HFFc6 (cell line): Measurements from ENCODE around the gene DMBX1. TPM values are rescaled to one million over a fixed set of nuclear protein-coding genes. Genes with fewer than 3 reads are reported as not detected.

Experiments
- DNase-seq: peaks from one replicate; pipeline ENCODE4 v3.0.0-alpha.2; 2018
- H3K27ac Mint-ChIP-seq: 2 replicates; pipeline ENCODE4 v1.8.0; 2020; ENCODE audit warnings: mild to moderate bottlenecking, mixed read lengths
- H3K27me3 Mint-ChIP-seq: 2 replicates; pipeline ENCODE4 v1.8.0; 2021; ENCODE audit warnings: mild to moderate bottlenecking, moderate library complexity, mixed read lengths; ENCODE audit not compliant: insufficient read depth
- H3K36me3 Mint-ChIP-seq: 2 replicates; pipeline ENCODE4 v1.8.0; 2021; ENCODE audit warnings: low read depth, mixed read lengths
- H3K4me1 Mint-ChIP-seq: 2 replicates; pipeline ENCODE4 v1.8.0; 2020; ENCODE audit warnings: low read depth, mixed read lengths
- H3K4me3 Mint-ChIP-seq: 2 replicates; pipeline ENCODE4 v1.8.0; 2020; ENCODE audit warnings: mild to moderate bottlenecking, moderate library complexity, mixed read lengths
- H3K9me3 Mint-ChIP-seq: 2 replicates; pipeline ENCODE4 v1.8.0; 2020; ENCODE audit warnings: mild to moderate bottlenecking, mixed read lengths
- total RNA-seq, 6 experiments: library from RNA; stranded (reverse); fragmentation: NEBNext Ultra II Directional; extraction: Animal tissue kit (Norgen Biotek cat#: 25700); gene quantifications; 2 replicates in 1 of 6; 3 replicates in 5 of 6; pipeline ENCODE4 v1.2.3, GENCODE V29; 2021
- TF ChIP-seq, protein P1 (sequence below): fragments of 200-600 bp; sonication (generic); IDR thresholded peaks from 2 replicates; pipeline ENCODE4 v1.5.0; 2021; ENCODE audit warnings: antibody characterized with exemption, mild to moderate bottlenecking

Gene DMBX1
- total RNA-seq, 6 experiments from 2014 or later: not detected

DNA sequence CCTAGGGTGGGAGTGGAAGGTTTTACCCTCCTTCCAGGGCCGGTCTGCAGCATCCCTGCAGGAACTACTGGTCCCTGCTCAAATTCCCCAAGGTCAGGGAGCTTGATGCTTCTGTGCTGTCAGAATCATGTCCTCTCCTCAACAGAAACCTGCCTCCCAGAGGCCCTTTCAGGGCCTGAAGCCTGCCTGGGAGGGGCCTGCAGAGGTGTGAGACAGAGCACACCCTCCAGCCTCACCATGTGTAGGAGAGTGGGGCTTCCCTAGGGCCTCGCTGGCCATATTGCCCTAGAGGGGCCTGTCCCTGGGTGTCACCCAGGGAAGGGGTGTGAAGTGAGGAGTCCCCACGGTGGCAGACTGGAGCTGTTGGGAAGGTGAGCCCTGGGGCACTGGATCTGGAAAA, 40.7 kb downstream of the DMBX1 start:
- no peaks in the 10 kb centered on the region for H3K9me3 Mint-ChIP-seq
- H3K36me3 Mint-ChIP-seq: no peaks in the 10 kb centered on the region
- H3K4me1 Mint-ChIP-seq: no peaks in the 10 kb centered on the region; the same call in 1 of the 2 replicates
- no peak overlapping the region for H3K4me3 Mint-ChIP-seq
- no peak for DNase-seq
- TF ChIP-seq, protein P1, sequence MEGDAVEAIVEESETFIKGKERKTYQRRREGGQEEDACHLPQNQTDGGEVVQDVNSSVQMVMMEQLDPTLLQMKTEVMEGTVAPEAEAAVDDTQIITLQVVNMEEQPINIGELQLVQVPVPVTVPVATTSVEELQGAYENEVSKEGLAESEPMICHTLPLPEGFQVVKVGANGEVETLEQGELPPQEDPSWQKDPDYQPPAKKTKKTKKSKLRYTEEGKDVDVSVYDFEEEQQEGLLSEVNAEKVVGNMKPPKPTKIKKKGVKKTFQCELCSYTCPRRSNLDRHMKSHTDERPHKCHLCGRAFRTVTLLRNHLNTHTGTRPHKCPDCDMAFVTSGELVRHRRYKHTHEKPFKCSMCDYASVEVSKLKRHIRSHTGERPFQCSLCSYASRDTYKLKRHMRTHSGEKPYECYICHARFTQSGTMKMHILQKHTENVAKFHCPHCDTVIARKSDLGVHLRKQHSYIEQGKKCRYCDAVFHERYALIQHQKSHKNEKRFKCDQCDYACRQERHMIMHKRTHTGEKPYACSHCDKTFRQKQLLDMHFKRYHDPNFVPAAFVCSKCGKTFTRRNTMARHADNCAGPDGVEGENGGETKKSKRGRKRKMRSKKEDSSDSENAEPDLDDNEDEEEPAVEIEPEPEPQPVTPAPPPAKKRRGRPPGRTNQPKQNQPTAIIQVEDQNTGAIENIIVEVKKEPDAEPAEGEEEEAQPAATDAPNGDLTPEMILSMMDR: no peak
- peaks cover 36% of the 10 kb centered on the region for H3K27me3 Mint-ChIP-seq
- H3K27ac Mint-ChIP-seq: no peak overlapping the region

DNA sequence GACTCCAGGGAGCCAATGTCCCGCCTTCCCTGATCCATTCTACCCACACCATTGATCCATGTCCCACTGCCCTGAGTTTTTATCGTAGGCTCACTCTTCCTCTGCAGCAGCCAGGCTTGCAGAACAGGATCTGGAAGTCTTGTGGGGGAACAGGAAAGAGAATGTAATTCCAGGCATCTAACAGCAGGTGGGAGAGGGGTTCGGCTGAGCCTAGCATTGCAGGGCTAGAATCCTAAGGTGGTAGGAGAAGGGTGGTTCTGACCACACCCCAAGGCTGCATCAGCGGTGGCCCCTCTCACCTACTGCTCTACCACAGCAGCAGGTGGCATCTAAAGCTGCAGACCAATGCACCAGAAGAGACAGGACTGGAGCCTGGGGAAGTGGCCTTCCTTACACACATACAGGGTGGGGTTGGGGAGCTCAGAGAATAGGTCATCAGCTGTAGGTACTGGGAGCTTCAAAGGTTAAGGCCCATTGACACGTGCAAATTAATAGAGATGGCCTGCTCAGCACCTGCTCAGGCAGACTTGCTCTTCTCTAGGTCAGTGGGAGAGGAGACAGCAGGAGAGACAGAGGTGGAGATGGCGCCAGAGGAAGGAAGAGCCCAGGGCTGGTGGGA, 41.3 kb downstream of the DMBX1 start:
- no peaks in the 10 kb centered on the region for H3K36me3 Mint-ChIP-seq

DNA sequence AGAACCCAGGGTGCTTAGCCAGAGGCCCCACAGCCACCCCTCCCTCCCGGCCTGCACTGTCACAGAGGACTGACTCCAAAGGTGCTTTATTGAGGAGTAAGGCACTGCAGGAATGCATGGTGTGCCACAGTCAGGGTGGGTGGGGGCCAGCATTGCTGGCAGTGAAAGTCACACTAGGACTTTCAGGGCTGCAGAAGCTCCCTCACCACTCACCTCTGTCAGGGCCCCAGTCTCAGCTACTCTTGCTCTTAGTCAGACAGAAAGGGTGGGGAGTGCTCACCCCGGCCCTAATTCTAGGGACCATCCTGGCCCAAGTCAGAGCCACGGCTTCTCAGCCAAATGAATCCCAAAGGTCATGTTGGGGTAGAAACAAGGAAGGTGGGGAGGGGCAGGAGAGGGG, 42.5 kb downstream of the DMBX1 start:
- TF ChIP-seq, protein P1: no peak
- Mint-ChIP-seq H3K27me3 (peaks cover 42% of the 10 kb centered on the region), H3K36me3 (no peaks in the 10 kb centered on the region), H3K4me3 (no peak overlapping the region), H3K4me1 (no peaks in the 10 kb centered on the region; the same call in 1 of the 2 replicates), H3K9me3 (no peaks in the 10 kb centered on the region), H3K27ac (no peak overlapping the region)
- DNase-seq: no peak

More for the DNA sequence above, 41.3 kb downstream of the DMBX1 start:
- TF ChIP-seq, protein P1: peak; percentile 48
- no peak overlapping the region for H3K4me3 Mint-ChIP-seq
- peaks cover 37% of the 10 kb centered on the region for H3K27me3 Mint-ChIP-seq
- no peak for DNase-seq
- H3K9me3 Mint-ChIP-seq: no peaks in the 10 kb centered on the region
- no peaks in the 10 kb centered on the region; the same call in 1 of the 2 replicates for H3K4me1 Mint-ChIP-seq
- H3K27ac Mint-ChIP-seq: no peak overlapping the region

DNA sequence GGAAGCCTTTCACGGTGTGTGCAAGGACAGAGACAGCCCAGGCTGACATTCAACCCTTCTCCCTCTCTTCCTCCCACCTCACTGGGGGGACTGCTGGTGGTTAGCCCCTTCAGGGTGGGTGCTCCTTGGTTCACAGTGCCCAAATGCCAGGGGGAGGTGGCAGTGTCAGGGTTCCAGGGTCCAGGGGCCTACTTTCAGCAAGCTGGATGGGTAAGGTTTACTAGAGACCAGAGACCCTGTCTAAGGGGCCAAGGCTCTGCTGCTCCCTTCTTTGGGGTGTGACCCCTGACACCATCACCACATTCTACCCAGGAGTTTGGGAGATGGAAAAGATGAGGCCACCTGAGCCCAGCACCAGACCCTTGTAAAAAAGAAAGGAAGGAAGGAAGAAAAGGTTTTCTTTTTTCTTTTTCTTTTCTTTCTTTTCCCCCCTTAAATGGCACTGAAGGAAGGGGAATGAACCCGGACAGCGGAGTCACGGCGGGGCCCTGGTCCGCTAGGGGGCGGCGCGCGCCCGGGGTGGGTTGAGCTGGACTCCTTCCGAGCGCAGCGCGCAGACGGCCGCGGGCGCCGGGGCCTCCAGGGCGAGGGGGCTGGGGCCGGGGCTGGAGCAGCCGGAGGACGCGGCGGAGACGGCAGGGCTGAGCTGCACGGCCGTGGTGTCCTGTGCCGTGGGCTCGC, 43.0 kb downstream of the DMBX1 start:
- Mint-ChIP-seq H3K27me3 (peaks cover 46% of the 10 kb centered on the region), H3K27ac (no peak overlapping the region), H3K4me3 (no peak overlapping the region), H3K4me1 (no peaks in the 10 kb centered on the region; the same call in 1 of the 2 replicates), H3K9me3 (no peaks in the 10 kb centered on the region), H3K36me3 (no peaks in the 10 kb centered on the region)
- no peak for DNase-seq
- TF ChIP-seq, protein P1: peak; percentile 82

DNA sequence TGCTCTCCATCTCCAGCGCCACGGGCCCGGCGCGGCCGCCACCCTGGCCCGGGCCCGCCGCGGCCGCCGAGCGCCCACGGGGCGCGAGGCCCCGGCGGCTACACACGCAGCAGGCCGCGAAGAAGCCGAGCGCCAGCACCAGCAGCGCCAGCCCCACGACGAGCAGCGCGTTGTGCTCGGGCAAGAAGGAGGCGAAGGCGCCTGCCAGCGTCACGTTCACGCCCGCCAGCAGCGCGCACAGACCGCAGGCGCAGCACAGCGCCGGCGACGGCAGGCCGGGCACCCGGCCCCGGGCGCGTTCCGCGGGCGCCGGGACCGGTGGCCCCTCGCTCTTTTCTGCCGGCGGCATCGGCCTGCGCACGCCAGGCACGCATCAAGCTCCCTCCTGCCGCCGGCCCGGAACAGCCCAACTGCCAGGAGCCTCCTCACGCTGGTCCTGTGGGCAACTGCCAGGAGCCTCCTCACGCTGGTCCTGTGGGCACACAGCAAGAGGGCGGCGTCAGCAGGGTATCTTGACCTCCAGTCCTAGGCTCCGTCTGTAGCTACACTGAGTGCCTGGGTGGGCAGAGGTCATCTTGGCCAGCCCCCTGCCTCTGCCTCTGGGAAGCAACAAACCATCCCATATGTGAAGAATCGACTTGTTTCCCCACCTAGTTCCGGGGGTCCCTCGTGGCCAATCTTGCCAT, 43.7 kb downstream of the DMBX1 start:
- H3K9me3 Mint-ChIP-seq: no peaks in the 10 kb centered on the region
- peak overlapping the region; percentile 68 for H3K4me3 Mint-ChIP-seq
- H3K36me3 Mint-ChIP-seq: no peaks in the 10 kb centered on the region
- no peak overlapping the region for H3K27ac Mint-ChIP-seq
- peaks cover 50% of the 10 kb centered on the region for H3K27me3 Mint-ChIP-seq
- TF ChIP-seq, protein P1: no peak; the same call in 1 of the 2 replicates
- no peak for DNase-seq
- H3K4me1 Mint-ChIP-seq: no peaks in the 10 kb centered on the region; the same call in 1 of the 2 replicates
